22Rv1 (cell line): ENCODE data around the gene PRDM2.

Experiments
- H3K27ac ChIP-seq: fragments of 450-650 bp; 2 replicates; pipeline ENCODE4 v1.5.1; 2017
- CTCF ChIP-seq: fragments of 450-650 bp; IDR thresholded peaks from 2 replicates; pipeline ENCODE4 v1.5.1; 2017; ENCODE audit warnings: mild to moderate bottlenecking
- ZFX ChIP-seq: fragments of 450-650 bp; IDR thresholded peaks from 2 replicates; pipeline ENCODE4 v1.6.1; 2017; ENCODE audit warnings: antibody characterized with exemption, borderline replicate concordance

PRDM2 gene

GRCh38 chr1:13818926-13819325 lies 118.9 kb downstream of the PRDM2 start:
- no peak overlapping the region for H3K27ac ChIP-seq
- TF ChIP-seq CTCF (no peak), ZFX (no peak)

- H3K27ac ChIP-seq = no peak overlapping the region
- TF ChIP-seq ZFX (no peak), CTCF (no peak)
These were observed 119.7 kb downstream of the PRDM2 start for GRCh38 chr1:13819642-13820041.

- no peak overlapping the region for H3K27ac ChIP-seq
- TF ChIP-seq CTCF = no peak
- no peak for TF ChIP-seq ZFX
These were observed 120.1 kb downstream of the PRDM2 start for GRCh38 chr1:13820055-13820454.

GRCh38 chr1:13820456-13820855 lies 120.5 kb downstream of the PRDM2 start:
- TF ChIP-seq CTCF (no peak), ZFX (no peak)
- H3K27ac ChIP-seq = no peak overlapping the region

GRCh38 chr1:13823126-13823880 lies 123.3 kb downstream of the PRDM2 start:
- H3K27ac ChIP-seq = no peak overlapping the region
- TF ChIP-seq CTCF = no peak
- no peak for TF ChIP-seq ZFX

- no peak overlapping the region for H3K27ac ChIP-seq
- TF ChIP-seq ZFX = no peak
These were observed 123.9 kb downstream of the PRDM2 start for GRCh38 chr1:13823936-13824335.

- no peak for TF ChIP-seq CTCF
- no peak for TF ChIP-seq ZFX
- no peak overlapping the region for H3K27ac ChIP-seq
These were observed 124.6 kb downstream of the PRDM2 start for GRCh38 chr1:13824626-13825025.

GRCh38 chr1:13825033-13825432 lies 125.0 kb downstream of the PRDM2 start:
- TF ChIP-seq CTCF (no peak), ZFX (no peak)
- H3K27ac ChIP-seq = no peak overlapping the region
